Epithelial cell of alveolus of lung (primary cell): Measurements from ENCODE around the gene PHYH. TPM values are rescaled to one million over a fixed set of nuclear protein-coding genes. Genes with fewer than 3 reads are reported as not detected.

ENCODE experiments used
- total RNA-seq: library from RNA; depleted of rRNA; stranded (reverse); fragments of >200 nt; gene quantifications from 2 replicates; pipeline ENCODE4 v1.2.1, GENCODE V29; 2015

Gene PHYH
- total RNA-seq = 15.0 and 32.7 TPM in 2 replicates

DNA sequence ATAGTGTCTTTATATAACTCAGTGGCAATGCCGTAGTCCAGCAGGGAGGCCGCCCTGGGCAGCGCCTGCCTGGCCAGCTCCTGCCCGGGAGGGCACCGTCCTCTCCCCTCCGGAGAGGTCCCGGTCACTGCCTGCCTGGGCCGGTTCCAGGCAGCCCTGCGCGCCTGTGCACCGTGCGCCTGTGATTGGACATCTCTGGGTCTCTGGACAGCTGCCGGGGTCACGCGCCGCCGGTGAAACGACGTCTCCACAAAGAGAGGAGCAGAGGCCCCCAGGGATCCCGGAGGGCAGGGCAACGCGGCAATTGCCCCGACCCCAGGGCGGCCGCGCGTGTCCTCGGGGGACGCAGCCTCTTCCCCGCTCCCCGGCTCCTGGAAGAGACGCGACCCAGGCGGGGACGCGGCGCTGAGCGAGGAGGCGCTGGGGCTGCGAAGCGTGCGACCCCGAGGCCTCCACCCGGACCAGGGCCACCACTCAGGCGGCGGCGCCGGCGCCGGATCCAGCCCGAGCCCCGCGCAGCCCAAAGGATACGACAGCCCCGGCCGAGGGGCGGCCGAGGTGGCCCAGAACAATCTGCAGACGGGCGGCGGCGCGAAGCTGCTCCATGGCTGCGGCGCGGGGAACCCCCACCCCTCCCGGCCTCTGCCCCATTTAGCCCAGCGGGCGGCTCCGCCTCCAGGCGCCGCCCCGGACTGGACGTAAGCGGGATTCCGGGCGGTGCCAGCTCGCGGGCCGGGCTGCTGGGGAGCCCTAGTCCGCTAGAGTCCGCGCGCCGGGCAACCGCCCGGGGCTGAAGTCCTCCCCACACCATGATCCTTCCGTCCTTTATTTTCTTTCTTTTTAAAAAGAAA lies at the start of gene PHYH:
PHYH (minus strand) TSS at position 628 of the 851 bp plus-strand sequence; CDS start at position 606, 22 bp downstream.

DNA sequence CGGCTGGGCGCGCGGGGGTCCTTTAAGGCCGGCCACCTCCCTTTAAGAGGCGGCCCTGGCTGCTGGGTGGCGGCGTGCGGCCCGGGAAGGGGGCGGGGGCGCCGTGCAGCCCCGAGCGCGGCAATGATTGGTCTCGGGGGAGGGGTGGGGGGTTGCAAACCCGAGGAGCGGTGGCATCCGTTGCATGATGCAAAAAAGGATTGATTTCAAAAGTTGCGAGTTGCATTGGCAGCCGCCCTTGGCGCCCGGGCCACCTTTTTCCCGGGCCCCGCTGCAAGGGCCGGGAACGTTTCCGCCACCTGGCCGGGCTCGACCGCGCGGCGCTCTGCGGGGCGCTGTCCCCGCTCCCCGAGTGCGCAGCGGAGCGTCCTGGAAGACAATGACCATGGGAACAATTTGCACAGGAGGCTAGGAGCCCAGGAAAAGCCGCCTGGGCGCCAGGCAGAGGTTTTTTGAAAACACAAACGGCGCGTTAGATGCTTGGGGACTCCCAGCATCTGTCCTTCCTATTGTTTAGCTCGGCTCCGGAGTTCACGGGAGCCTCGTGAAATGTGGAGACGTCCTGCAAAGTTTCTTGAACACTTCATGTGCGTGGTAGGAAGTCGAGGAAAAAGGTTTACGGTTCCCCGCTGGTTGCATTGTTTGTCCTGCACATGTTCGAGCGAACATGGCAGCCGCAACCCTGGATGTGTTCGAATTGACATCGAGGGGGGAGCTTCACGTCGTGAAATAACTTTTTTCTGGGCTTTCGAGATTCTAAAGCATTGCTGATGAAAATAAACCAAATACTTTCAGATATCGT lies 48.6 kb upstream of the PHYH start, which contains the start of gene SEPHS1:
SEPHS1 (minus strand) TSS at position 78 of the 802 bp plus-strand sequence. CDS start 3,343 bp downstream, outside the sequence.

DNA sequence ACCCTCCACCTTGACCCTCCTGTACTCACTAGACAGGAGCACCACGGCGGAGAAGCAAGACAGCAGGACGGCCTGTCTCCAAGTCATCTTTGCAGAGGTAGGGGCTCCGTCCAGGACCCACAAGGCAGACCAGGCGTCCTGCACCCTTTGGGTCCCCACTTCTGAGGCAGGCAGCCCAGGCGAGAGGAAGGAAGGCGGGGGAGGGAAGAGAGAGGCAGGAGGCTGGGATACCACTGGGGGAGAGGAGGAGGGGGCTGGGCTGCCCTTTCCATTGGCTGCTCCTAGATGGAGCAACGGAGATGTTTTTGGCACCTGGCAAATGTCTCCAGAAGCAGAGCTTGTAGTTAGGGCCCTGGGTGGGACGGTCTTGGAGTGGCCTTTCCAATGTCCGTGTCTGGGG lies 65.7 kb downstream of the PHYH start, which contains the start of gene UCMA:
UCMA (minus strand) TSS at position 203 of the 400 bp plus-strand sequence; CDS start at position 87, 116 bp downstream.

Other genes with a start within 250 kb of the PHYH start
- 25.5 and 45.9 TPM in 2 replicates for gene OPTN, start 199.9 kb downstream of the PHYH start, total RNA-seq
- gene MCM10, start 138.5 kb downstream of the PHYH start, total RNA-seq = 2.6 and 10.5 TPM in 2 replicates
- not detected in 2 replicates for gene UCMA, start 65.7 kb downstream of the PHYH start, total RNA-seq
- gene SEPHS1, start 48.2 kb upstream of the PHYH start, total RNA-seq = 44.3 and 49.5 TPM in 2 replicates
- 3.2 and 4.4 TPM in 2 replicates for gene BEND7, start 228.9 kb upstream of the PHYH start, total RNA-seq